ENCODE measurements around the gene ETFB. TPM values are rescaled to one million over a fixed set of nuclear protein-coding genes. Genes with fewer than 3 reads are reported as not detected.
A peak's percentile ranks its signal among the peaks of the same experiment; 100 is the strongest.

The ETFB gene
- total and polyA plus RNA-seq, 2 donors from 2014 or later = 76.8 to 620 TPM

GRCh38 chr19:51342631-51343569, 23.3 kb downstream of the ETFB start:
- H3K36me3 ChIP-seq (ENCODE audit: control insufficient read depth in 2 of 3, insufficient read depth in 3 of 3, low read length in 3 of 3) = peaks cover 0 to 10% (median 4%) of the 10 kb centered on the region in 3 donors
- no peak overlapping the region for H3K4me3 ChIP-seq (ENCODE audit: low read length in 3 of 3)
- H3K27me3 ChIP-seq (ENCODE audit: control insufficient read depth, insufficient read depth, low read length) = no peaks in the 10 kb centered on the region
- intact Hi-C loops (cut with DNase I) = no loop called here
- no peak overlapping the region for H3K9ac ChIP-seq (ENCODE audit: low read length in 3 of 3)
- H3K27ac ChIP-seq (ENCODE audit: low read depth in 2 of 2, low read length in 2 of 2) = no peak overlapping the region
- FAIRE-seq = no peak
- no peaks in the 10 kb centered on the region for H3K9me3 ChIP-seq (ENCODE audit: control insufficient read depth in 2 of 3, insufficient read depth in 1 of 3, low read length in 3 of 3)
- peaks cover 0 to 7% (median 3%) of the 10 kb centered on the region in 3 donors for H3K4me1 ChIP-seq (ENCODE audit: control insufficient read depth in 2 of 3, insufficient read depth in 2 of 3, low read depth in 1 of 3, low read length in 3 of 3)
- peak in 1 of 5 donors; percentile 41 for DNase-seq
- no peak for TF ChIP-seq CTCF (IDR thresholded peaks at IDR 0.05; ENCODE audit: borderline replicate concordance, extremely low read depth, insufficient read depth)

GRCh38 chr19:51341976-51342580, 24.1 kb downstream of the ETFB start, which contains the start of gene VSIG10L:
TSS of gene VSIG10L (minus strand) at chr19:51342139. CDS start at chr19:51342124, 15 bp downstream.
- peaks cover 0 to 7% (median 0%) of the 10 kb centered on the region in 3 donors for H3K4me1 ChIP-seq (ENCODE audit: control insufficient read depth in 2 of 3, insufficient read depth in 2 of 3, low read depth in 1 of 3, low read length in 3 of 3)
- intact Hi-C loops (cut with DNase I) = no loop called here
- H3K27ac ChIP-seq (ENCODE audit: low read depth in 2 of 2, low read length in 2 of 2) = no peak within 1 kb of the TSS
- no peaks in the 10 kb centered on the region for H3K27me3 ChIP-seq (ENCODE audit: control insufficient read depth, insufficient read depth, low read length)
- no peaks in the 10 kb centered on the region for H3K9me3 ChIP-seq (ENCODE audit: control insufficient read depth in 2 of 3, insufficient read depth in 1 of 3, low read length in 3 of 3)
- H3K36me3 ChIP-seq (ENCODE audit: control insufficient read depth in 2 of 3, insufficient read depth in 3 of 3, low read length in 3 of 3) = peaks cover 0 to 10% (median 4%) of the 10 kb centered on the region in 3 donors
- no peak within 1 kb of the TSS for H3K4me3 ChIP-seq (ENCODE audit: low read length in 3 of 3)
- H3K9ac ChIP-seq (ENCODE audit: low read length in 3 of 3) = no peak within 1 kb of the TSS
- TF ChIP-seq CTCF (IDR thresholded peaks at IDR 0.05; ENCODE audit: borderline replicate concordance, extremely low read depth, insufficient read depth) = no peak
- peak in 1 of 5 donors; percentile 49 for DNase-seq
- FAIRE-seq = no peak

- Histone ChIP-seq H3K27me3 (ENCODE audit: control insufficient read depth, insufficient read depth, low read length) (no peaks in the 10 kb centered on the region), H3K4me3 (ENCODE audit: low read length in 3 of 3) (no peak overlapping the region), H3K27ac (ENCODE audit: low read depth in 2 of 2, low read length in 2 of 2) (no peak overlapping the region), H3K9me3 (ENCODE audit: control insufficient read depth in 2 of 3, insufficient read depth in 1 of 3, low read length in 3 of 3) (no peaks in the 10 kb centered on the region), H3K9ac (ENCODE audit: low read length in 3 of 3) (no peak overlapping the region), H3K4me1 (ENCODE audit: control insufficient read depth in 2 of 3, insufficient read depth in 2 of 3, low read depth in 1 of 3, low read length in 3 of 3) (peaks cover 0 to 7% (median 0%) of the 10 kb centered on the region in 3 donors), H3K36me3 (ENCODE audit: control insufficient read depth in 2 of 3, insufficient read depth in 3 of 3, low read length in 3 of 3) (peaks cover 0 to 7% (median 0%) of the 10 kb centered on the region in 3 donors)
- intact Hi-C loops (cut with DNase I) = no loop called here
- DNase-seq (peak in 1 of 5 donors; percentile 77), FAIRE-seq (no peak)
- TF ChIP-seq CTCF (IDR thresholded peaks at IDR 0.05; ENCODE audit: borderline replicate concordance, extremely low read depth, insufficient read depth) = no peak
Measured at GRCh38 chr19:51341066-51341465, 25.1 kb downstream of the ETFB start.
